Measurements from ENCODE around the gene IL12A. TPM values are rescaled to one million over a fixed set of nuclear protein-coding genes. Genes with fewer than 3 reads are reported as not detected.

Gene IL12A
- total and polyA plus RNA-seq, 2 of the 8 experiments (the other 6 are each of a cell fraction or from before 2014, with no cell fraction given), result 0.41 to 0.92 TPM

- WGBS, 2 experiments (ENCODE audit: extremely low coverage in 1 of 2, insufficient coverage in 1 of 2, insufficient read length in 1 of 2, insufficient replicate concordance in 2 of 2, low coverage in 1 of 2, low lambda C conversion rate in 2 of 2, missing lambda C conversion rate in 1 of 2), result 95% methylated on average over 2 of the region's 2 CpGs; no CpG with 5 or more reads in 1 of the 2 experiments
- DNase-seq (ENCODE audit: low read depth in 1 of 2, low spot score in 2 of 2) (no peak), FAIRE-seq (no peak)
- no peak overlapping the region for H2BK120ac ChIP-seq (replicated peaks; ENCODE audit: low read depth, low read length)
- H2AFZ ChIP-seq (ENCODE audit: low read length), result no peak overlapping the region
- POLR2A ChIA-PET (ENCODE audit: partially characterized antibody), result no interaction called here
- H3K79me1 ChIP-seq (ENCODE audit: low read depth, low read length), result no peaks in the 10 kb centered on the region
- H2BK12ac ChIP-seq (ENCODE audit: low read depth, low read length), result no peak overlapping the region
- no peak overlapping the region for H3K14ac ChIP-seq (ENCODE audit: insufficient read length)
- no peak overlapping the region for H3K4me3 ChIP-seq (ENCODE audit: extremely low read depth in 1 of 4, insufficient read depth in 2 of 4, low read depth in 3 of 4, low read length in 4 of 4)
- H2AK5ac ChIP-seq (ENCODE audit: low read depth, low read length), result no peak overlapping the region
- no peaks in the 10 kb centered on the region for H3K4me1 ChIP-seq (replicated peaks in 1 of 4; ENCODE audit: control insufficient read depth in 3 of 4, insufficient read depth in 4 of 4, low read length in 3 of 4)
- H2BK15ac ChIP-seq (ENCODE audit: low read length), result no peak overlapping the region
- no peak overlapping the region; the same call in 1 of the 2 replicates for H4K8ac ChIP-seq (ENCODE audit: extremely low read depth, insufficient read depth, low read length)
- H4K5ac ChIP-seq (ENCODE audit: insufficient read length, low read depth, low read length), result no peak overlapping the region
- no peak overlapping the region for H3K4ac ChIP-seq (replicated peaks; ENCODE audit: insufficient read length, low read depth, low read length)
- H3K27me3 ChIP-seq (replicated peaks in 1 of 4; ENCODE audit: control insufficient read depth in 3 of 4, extremely low read depth in 1 of 4, insufficient read depth in 3 of 4, low read length in 3 of 4), result no peaks in the 10 kb centered on the region
- H2BK20ac ChIP-seq (ENCODE audit: low read length), result no peak overlapping the region
- H3K36me3 ChIP-seq (ENCODE audit: control insufficient read depth in 2 of 4, insufficient read depth in 4 of 4, low read length in 3 of 4), result no peaks in the 10 kb centered on the region
- H3K27ac ChIP-seq (ENCODE audit: low read depth, low read length), result no peak overlapping the region
- TF ChIP-seq BCL11A (IDR thresholded peaks at IDR 0.05; ENCODE audit: low read depth in 2 of 2, low read length in 2 of 2) (no peak), RAD21 (IDR thresholded peaks at IDR 0.05 in 1 of 2, conservative IDR thresholded peaks at IDR 0.05 in 1 of 2; ENCODE audit: low read depth in 2 of 2, low read length in 2 of 2) (no peak), ASH2L (IDR thresholded peaks at IDR 0.05; ENCODE audit: low read length) (no peak), CHD2 (IDR thresholded peaks at IDR 0.05; ENCODE audit: low read length) (no peak), CREB1 (IDR thresholded peaks at IDR 0.05) (no peak)
- H3K56ac ChIP-seq (replicated peaks; ENCODE audit: insufficient read length, low read depth, low read length), result no peak overlapping the region
- no peak overlapping the region for H3K9ac ChIP-seq (replicated peaks in 1 of 4; ENCODE audit: extremely low read depth in 1 of 4, low read depth in 3 of 4, low read length in 3 of 4)
- no peaks in the 10 kb centered on the region for H4K20me1 ChIP-seq (replicated peaks in 1 of 2; ENCODE audit: control insufficient read depth in 1 of 2, insufficient read depth in 2 of 2, low read length in 2 of 2)
- no peaks in the 10 kb centered on the region for H3K9me3 ChIP-seq (ENCODE audit: insufficient read depth in 2 of 2, low read depth in 1 of 2, low read length in 1 of 2)
- H3K4me2 ChIP-seq (ENCODE audit: insufficient read depth in 1 of 2, low read depth in 2 of 2, low read length in 2 of 2), result no peak overlapping the region
- no peak overlapping the region for H4K91ac ChIP-seq (replicated peaks; ENCODE audit: insufficient read length, low read length)
- no peaks in the 10 kb centered on the region for H3K23me2 ChIP-seq (ENCODE audit: low read depth, low read length)
- CTCF ChIA-PET (ENCODE audit: partially characterized antibody), result interaction anchor here (0.5 to 1.2 kb wide), 2 partner anchors 34 to 37 kb away, joined by 3 to 4 read pairs; no protein-coding TSS in a partner anchor
- H3K18ac ChIP-seq (ENCODE audit: extremely low read depth, low read length), result no peak overlapping the region
- H2BK5ac ChIP-seq (ENCODE audit: low read depth, low read length), result no peak overlapping the region
- no peaks in the 10 kb centered on the region for H3K79me2 ChIP-seq (ENCODE audit: control insufficient read depth in 1 of 2, insufficient read depth in 2 of 2, low read length in 2 of 2)
- H3K23ac ChIP-seq (ENCODE audit: insufficient read length), result no peak overlapping the region
These were observed 37.1 kb upstream of the IL12A start for GRCh38 chr3:159951540-159951939.
